Panc1 (cell line): ENCODE data around the gene EFL1. TPM values are rescaled to one million over a fixed set of nuclear protein-coding genes. Genes with fewer than 3 reads are reported as not detected.

Experiments used
- ATAC-seq: fragments of 200-7000 bp; cut with Tn5 transposase; 2 replicates; pipeline ENCODE4 v1.9.1; 2020; ENCODE audit warnings: mild to moderate bottlenecking, moderate library complexity
- BruUV-seq: library from RNA; stranded (reverse); fragments of 400-500 nt; replicated peaks from 2 replicates; lab custom pipeline; 2021; lab: Mats Ljungman, UMichigan
- CTCF ChIA-PET: fragments of 300-600 bp; sonication (Branson Sonifier 250); formaldehyde crosslinking; loops from one replicate; lab custom pipeline; 2022; ENCODE audit warnings: antibody characterized with exemption; lab: Charles Lee
- POLR2A ChIA-PET: fragments of 300-600 bp; sonication (Branson Sonifier 250); formaldehyde crosslinking; loops from one replicate; lab custom pipeline; 2022; ENCODE audit warnings: antibody characterized with exemption; lab: Charles Lee
- DNase-seq: peaks from one replicate; pipeline ENCODE4 v3.0.0-alpha.2; 2010; ENCODE audit warnings: low read depth, low spot score
- H3K27ac ChIP-seq: 2 replicates; pipeline ENCODE4 v1.5.1; 2011; ENCODE audit warnings: mild to moderate bottlenecking, low read length, inconsistent platforms
- H3K27me3 ChIP-seq: fragments of 200-500 bp; sonication (Bioruptor generic); 2 replicates; pipeline ENCODE4 v1.6.0; 2014; ENCODE audit warnings: low read length, inconsistent platforms; ENCODE audit not compliant: control insufficient read depth, insufficient read depth
- H3K36me3 ChIP-seq: fragments of 200-500 bp; sonication (Bioruptor generic); 2 replicates; pipeline ENCODE4 v1.5.1; 2014; ENCODE audit warnings: inconsistent platforms, mild to moderate bottlenecking, low read length, moderate library complexity; ENCODE audit not compliant: control insufficient read depth, insufficient read depth
- H3K4me1 ChIP-seq: 2 replicates; pipeline ENCODE4 v1.5.1; 2011; ENCODE audit warnings: inconsistent platforms, mild to moderate bottlenecking, low read length, moderate library complexity; ENCODE audit not compliant: control insufficient read depth, insufficient read depth
- H3K4me3 ChIP-seq, 2 experiments: 2 replicates each; pipeline ENCODE4 v1.5.1; 2011 to 2012; ENCODE audit warnings: low read depth in 2 of 2, low read length in 2 of 2, mild to moderate bottlenecking in 2 of 2, inconsistent platforms in 1 of 2, moderate library complexity in 1 of 2
- H3K9me3 ChIP-seq: fragments of 200-500 bp; sonication (Bioruptor generic); 2 replicates; pipeline ENCODE4 v1.5.1; 2014; ENCODE audit warnings: low read depth, mild to moderate bottlenecking, inconsistent platforms, low read length, moderate library complexity; ENCODE audit not compliant: control insufficient read depth, insufficient read depth
- CTCF ChIP-seq: fragments of 450-650 bp; IDR thresholded peaks from 2 replicates; pipeline ENCODE4 v1.5.1; 2017; ENCODE audit warnings: mild to moderate bottlenecking
- POLR2AphosphoS5 ChIP-seq: IDR thresholded peaks from 2 replicates; pipeline ENCODE4 v1.6.1; 2012; ENCODE audit warnings: mild to moderate bottlenecking, low read depth, low read length, moderate library complexity
- SIN3A ChIP-seq: IDR thresholded peaks from 2 replicates; pipeline ENCODE4 v1.6.1; 2012; ENCODE audit warnings: low read depth, mild to moderate bottlenecking, low read length, moderate library complexity, borderline replicate concordance; ENCODE audit not compliant: insufficient read depth
- TCF7L2 ChIP-seq: IDR thresholded peaks from 2 replicates; pipeline ENCODE4 v1.6.1; 2011; ENCODE audit warnings: mild to moderate bottlenecking, low read depth, low read length, inconsistent platforms
- in situ Hi-C: cut with HindIII; loops from 2 replicates; pipeline ENCODE4 v1.10.0; 2016; ENCODE audit warnings: low sequenced_read_pairs, low pct_unique_long_range_greater_than_20kb
- intact Hi-C: fragments of 100-400 bp; cut with micrococcal nuclease; formaldehyde crosslinking; loops from one replicate; pipeline ENCODE4 v1.10.0; 2022; ENCODE audit not compliant: unreplicated experiment
- total RNA-seq: library from RNA; stranded (reverse); gene quantifications from one replicate; pipeline ENCODE4 v1.2.1, GENCODE V29; 2021; ENCODE audit not compliant: unreplicated experiment
- TF ChIP-seq, protein P1 (sequence below), 2 experiments: IDR thresholded peaks; 2 replicates each; pipeline ENCODE4 v1.6.1; 2011 to 2012; ENCODE audit warnings: low read depth in 2 of 2, control low read depth in 1 of 2, low read length in 1 of 2, mild to moderate bottlenecking in 1 of 2, moderate library complexity in 1 of 2; ENCODE audit not compliant: insufficient read depth in 1 of 2

EFL1 gene
- total RNA-seq, 1 experiment from 2014 or later: 20.2 TPM

DNA sequence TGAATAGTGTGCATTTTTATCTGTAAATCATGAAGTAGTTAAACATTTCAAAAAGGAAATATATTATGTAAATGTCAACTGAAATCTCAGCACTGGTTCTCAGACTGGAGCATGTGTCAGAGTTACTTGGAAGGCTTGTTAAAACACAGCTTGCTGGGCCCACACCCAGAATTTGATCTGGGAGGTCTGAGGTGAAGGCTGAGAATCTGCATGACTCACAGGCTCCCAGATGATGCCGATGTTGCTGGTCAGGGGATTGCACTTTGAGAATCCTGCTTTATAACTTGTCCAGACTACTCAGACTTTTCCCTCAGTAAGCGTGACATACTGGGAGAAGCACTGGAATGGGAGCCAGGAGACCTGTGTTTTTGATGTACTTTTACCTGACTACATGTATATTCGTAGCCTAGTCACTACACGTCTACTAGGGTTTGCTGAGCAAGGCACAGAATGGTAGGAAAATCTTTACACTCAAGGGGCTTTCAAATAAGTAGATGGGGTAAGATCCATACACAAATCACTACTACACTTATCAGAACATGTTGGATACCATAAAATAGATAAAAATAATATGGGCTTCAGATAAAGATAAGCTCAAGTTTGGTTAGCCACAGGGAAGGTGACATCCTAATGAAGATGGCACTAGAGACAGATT lies 139.7 kb downstream of the EFL1 start:
- POLR2A ChIA-PET: no interaction called here
- H3K27ac ChIP-seq: no peak overlapping the region

DNA sequence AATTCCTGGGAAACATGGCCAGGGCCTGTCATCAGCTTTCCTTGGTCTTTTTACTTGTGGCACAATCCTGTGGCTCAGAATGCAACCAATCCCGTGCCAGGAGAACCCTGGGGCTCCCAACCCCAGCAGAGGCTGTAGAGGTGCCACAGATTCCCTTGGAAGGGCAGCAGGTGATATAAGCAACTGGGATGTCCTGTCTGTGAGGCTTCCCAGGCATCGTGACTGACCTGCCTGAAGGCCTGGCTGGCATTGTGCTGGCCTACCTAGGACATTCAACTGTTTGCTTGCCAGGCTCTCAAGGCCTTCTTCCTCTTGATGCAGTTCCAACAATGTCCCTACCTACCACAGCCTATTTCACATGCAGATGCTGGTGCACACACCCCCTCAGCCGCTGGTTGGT lies 144.5 kb downstream of the EFL1 start:
- H3K4me3 ChIP-seq: no peak overlapping the region
- H3K27me3 ChIP-seq: no peaks in the 10 kb centered on the region
- DNase-seq (no peak), ATAC-seq (no peak)
- intact Hi-C loops (no loop called here), in situ Hi-C loops (no loop called here)
- ChIA-PET POLR2A (no interaction called here), CTCF (no interaction called here)
- no peaks in the 10 kb centered on the region for H3K9me3 ChIP-seq
- BruUV-seq: no TSS peak
- H3K27ac ChIP-seq: no peak overlapping the region
- no peaks in the 10 kb centered on the region for H3K4me1 ChIP-seq
- H3K36me3 ChIP-seq: no peaks in the 10 kb centered on the region
- TF ChIP-seq POLR2AphosphoS5: no peak
- TF ChIP-seq, protein P1, sequence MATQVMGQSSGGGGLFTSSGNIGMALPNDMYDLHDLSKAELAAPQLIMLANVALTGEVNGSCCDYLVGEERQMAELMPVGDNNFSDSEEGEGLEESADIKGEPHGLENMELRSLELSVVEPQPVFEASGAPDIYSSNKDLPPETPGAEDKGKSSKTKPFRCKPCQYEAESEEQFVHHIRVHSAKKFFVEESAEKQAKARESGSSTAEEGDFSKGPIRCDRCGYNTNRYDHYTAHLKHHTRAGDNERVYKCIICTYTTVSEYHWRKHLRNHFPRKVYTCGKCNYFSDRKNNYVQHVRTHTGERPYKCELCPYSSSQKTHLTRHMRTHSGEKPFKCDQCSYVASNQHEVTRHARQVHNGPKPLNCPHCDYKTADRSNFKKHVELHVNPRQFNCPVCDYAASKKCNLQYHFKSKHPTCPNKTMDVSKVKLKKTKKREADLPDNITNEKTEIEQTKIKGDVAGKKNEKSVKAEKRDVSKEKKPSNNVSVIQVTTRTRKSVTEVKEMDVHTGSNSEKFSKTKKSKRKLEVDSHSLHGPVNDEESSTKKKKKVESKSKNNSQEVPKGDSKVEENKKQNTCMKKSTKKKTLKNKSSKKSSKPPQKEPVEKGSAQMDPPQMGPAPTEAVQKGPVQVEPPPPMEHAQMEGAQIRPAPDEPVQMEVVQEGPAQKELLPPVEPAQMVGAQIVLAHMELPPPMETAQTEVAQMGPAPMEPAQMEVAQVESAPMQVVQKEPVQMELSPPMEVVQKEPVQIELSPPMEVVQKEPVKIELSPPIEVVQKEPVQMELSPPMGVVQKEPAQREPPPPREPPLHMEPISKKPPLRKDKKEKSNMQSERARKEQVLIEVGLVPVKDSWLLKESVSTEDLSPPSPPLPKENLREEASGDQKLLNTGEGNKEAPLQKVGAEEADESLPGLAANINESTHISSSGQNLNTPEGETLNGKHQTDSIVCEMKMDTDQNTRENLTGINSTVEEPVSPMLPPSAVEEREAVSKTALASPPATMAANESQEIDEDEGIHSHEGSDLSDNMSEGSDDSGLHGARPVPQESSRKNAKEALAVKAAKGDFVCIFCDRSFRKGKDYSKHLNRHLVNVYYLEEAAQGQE (IDR thresholded peaks at IDR 0.05; ENCODE audit: insufficient read depth in 1 of 2, low read depth in 2 of 2, low read length in 1 of 2): no peak
- no peak for TF ChIP-seq CTCF
- no peak for TF ChIP-seq TCF7L2

More for the DNA sequence above, 139.7 kb downstream of the EFL1 start:
- no peak overlapping the region for H3K4me3 ChIP-seq
- intact Hi-C loops: no loop called here
- no peaks in the 10 kb centered on the region for H3K4me1 ChIP-seq
- CTCF ChIA-PET: interaction anchor here (0.6 kb wide), 1 partner anchor 25 kb away, joined by 3 read pairs; no protein-coding TSS in a partner anchor
- no peaks in the 10 kb centered on the region for H3K9me3 ChIP-seq
- DNase-seq (peak; percentile 72), ATAC-seq (no peak; the same call in 1 of the 2 replicates)
- no TSS peak for BruUV-seq
- in situ Hi-C loops: no loop called here
- TF ChIP-seq, protein P1 (IDR thresholded peaks at IDR 0.05; ENCODE audit: insufficient read depth in 1 of 2, low read depth in 2 of 2, low read length in 1 of 2): no peak
- TF ChIP-seq SIN3A (no peak), POLR2AphosphoS5 (no peak), CTCF (no peak), TCF7L2 (no peak)
- no peaks in the 10 kb centered on the region for H3K27me3 ChIP-seq
- H3K36me3 ChIP-seq: no peaks in the 10 kb centered on the region
